HepG2 (cell line): ENCODE measurements around the gene RBM28. TPM values are rescaled to one million over a fixed set of nuclear protein-coding genes. Genes with fewer than 3 reads are reported as not detected.
A peak's percentile ranks its signal among the peaks of the same experiment; 100 is the strongest.

Experiments
- EP300 ChIP-seq, 3 experiments: sonication (generic) in 1 of 3; formaldehyde crosslinking in 1 of 3; IDR thresholded peaks; 2 replicates each; pipeline versions ENCODE4 v1.5.1 to v1.6.1; 2011 to 2020; ENCODE audit warnings: low read depth in 2 of 3, low read length in 2 of 3, borderline replicate concordance in 1 of 3, improper control_type of control experiment in 1 of 3, mild to moderate bottlenecking in 1 of 3, missing genetic modification reagents in 1 of 3, moderate library complexity in 1 of 3
- FOXK1 ChIP-seq: sonication (generic); formaldehyde crosslinking; IDR thresholded peaks from 2 replicates; pipeline ENCODE4 v1.4.0; 2020; ENCODE audit warnings: low read depth, missing genetic modification reagents, borderline replicate concordance
- GABPB1 ChIP-seq: IDR thresholded peaks from 2 replicates; pipeline ENCODE4 v1.6.1; 2016; ENCODE audit warnings: mild to moderate bottlenecking, missing genetic modification reagents, moderate library complexity, missing compliant biosample characterization
- GATAD1 ChIP-seq: IDR thresholded peaks from 2 replicates; pipeline ENCODE4 v1.6.1; 2016; ENCODE audit warnings: missing genetic modification reagents, missing compliant biosample characterization
- HINFP ChIP-seq: sonication (generic); formaldehyde crosslinking; IDR thresholded peaks from 2 replicates; pipeline ENCODE4 v1.4.0; 2020; ENCODE audit warnings: low read depth, mild to moderate bottlenecking, missing genetic modification reagents
- JARID2 ChIP-seq: sonication (generic); formaldehyde crosslinking; IDR thresholded peaks from 2 replicates; pipeline ENCODE4 v1.8.1; 2023; ENCODE audit warnings: missing genetic modification reagents, inconsistent platforms; ENCODE audit not compliant: insufficient replicate concordance
- MAFG ChIP-seq: sonication (generic); formaldehyde crosslinking; IDR thresholded peaks from 2 replicates; pipeline ENCODE4 v1.5.1; 2020; ENCODE audit warnings: mild to moderate bottlenecking, missing genetic modification reagents
- MTERF4 ChIP-seq: sonication (generic); formaldehyde crosslinking; IDR thresholded peaks from 2 replicates; pipeline ENCODE4 v1.8.0; 2023; ENCODE audit warnings: mild to moderate bottlenecking, missing genetic modification reagents
- MXD4 ChIP-seq: IDR thresholded peaks from 2 replicates; pipeline ENCODE4 v1.6.1; 2016; ENCODE audit warnings: mild to moderate bottlenecking, missing biosample characterization, missing genetic modification reagents
- NFE2L1 ChIP-seq: sonication (generic); formaldehyde crosslinking; IDR thresholded peaks from 2 replicates; pipeline ENCODE4 v1.4.0; 2020; ENCODE audit warnings: missing genetic modification reagents, mild to moderate bottlenecking, borderline replicate concordance
- PHF21A ChIP-seq: sonication (generic); formaldehyde crosslinking; IDR thresholded peaks from 2 replicates; pipeline ENCODE4 v1.5.0; 2020; ENCODE audit warnings: mild to moderate bottlenecking, missing genetic modification reagents
- RBM22 ChIP-seq: fragments of 200-400 bp; formaldehyde crosslinking; optimal IDR thresholded peaks from 2 replicates; pipeline ENCODE3; 2017; ENCODE audit warnings: mild to moderate bottlenecking, low read length, moderate library complexity
- RELA ChIP-seq: sonication (generic); formaldehyde crosslinking; IDR thresholded peaks from 2 replicates; pipeline ENCODE4 v1.4.0; 2020; ENCODE audit warnings: missing genetic modification reagents
- REPIN1 ChIP-seq: sonication (generic); formaldehyde crosslinking; IDR thresholded peaks from 2 replicates; pipeline ENCODE4 v1.8.0; 2022; ENCODE audit warnings: missing genetic modification reagents, low read depth, mild to moderate bottlenecking, borderline replicate concordance
- SOX13 ChIP-seq, 3 experiments: fragments of 450-650 bp in 1 of 3; sonication (generic) in 1 of 3; formaldehyde crosslinking in 1 of 3; IDR thresholded peaks in 2 of 3; conservative IDR thresholded peaks in 1 of 3; 2 replicates each; pipeline versions ENCODE4 v1.5.0 to v1.6.1; 2016 to 2020; ENCODE audit warnings: antibody characterized with exemption in 1 of 3, mild to moderate bottlenecking in 1 of 3, missing compliant biosample characterization in 1 of 3, missing genetic modification reagents in 1 of 3, moderate library complexity in 1 of 3
- TBL1XR1 ChIP-seq: fragments of 150-350 bp; IDR thresholded peaks from 2 replicates; pipeline ENCODE4 v1.6.1; 2014; ENCODE audit warnings: borderline replicate concordance, low read length; ENCODE audit not compliant: partially characterized antibody
- U2AF1 ChIP-seq: fragments of 200-400 bp; formaldehyde crosslinking; optimal IDR thresholded peaks from 2 replicates; pipeline ENCODE3; 2017; ENCODE audit warnings: mild to moderate bottlenecking, low read depth, low read length
- U2AF2 ChIP-seq: fragments of 200-400 bp; formaldehyde crosslinking; IDR thresholded peaks from 2 replicates; pipeline ENCODE4 v1.6.1; 2017; ENCODE audit warnings: low read depth, mild to moderate bottlenecking, low read length
- ZC3H13 ChIP-seq: sonication (generic); formaldehyde crosslinking; IDR thresholded peaks from 2 replicates; pipeline ENCODE4 v1.8.1; 2023; ENCODE audit warnings: mild to moderate bottlenecking, missing genetic modification reagents, moderate library complexity
- ZGPAT ChIP-seq: IDR thresholded peaks from 2 replicates; pipeline ENCODE4 v1.6.1; 2016; ENCODE audit warnings: mild to moderate bottlenecking
- ZKSCAN8 ChIP-seq: IDR thresholded peaks from 2 replicates; pipeline ENCODE4 v1.6.1; 2016; ENCODE audit warnings: borderline replicate concordance, missing genetic modification reagents, missing compliant biosample characterization
- ZMYM2 ChIP-seq: sonication (generic); formaldehyde crosslinking; IDR thresholded peaks from 2 replicates; pipeline ENCODE4 v1.8.0; 2022; ENCODE audit warnings: mild to moderate bottlenecking, missing genetic modification reagents
- ZMYM3 ChIP-seq: sonication (generic); formaldehyde crosslinking; IDR thresholded peaks from 2 replicates; pipeline ENCODE4 v1.5.1; 2020; ENCODE audit warnings: mild to moderate bottlenecking, missing genetic modification reagents
- ZNF562 ChIP-seq: sonication (generic); formaldehyde crosslinking; IDR thresholded peaks from 2 replicates; pipeline ENCODE4 v1.8.0; 2022; ENCODE audit warnings: missing genetic modification reagents, borderline replicate concordance
- ZNF777 ChIP-seq: sonication (generic); formaldehyde crosslinking; IDR thresholded peaks from 2 replicates; pipeline ENCODE4 v1.4.0; 2020; ENCODE audit warnings: missing genetic modification reagents
- polyA plus RNA-seq, 8 experiments: library from polyadenylated mRNA; depleted of rRNA in 3 of 8; stranded (reverse) in 7 of 8; unstranded in 1 of 8; fragments of >200 nt; fragmentation: Illumina TruSeq in 4 of 8; extraction: Trizol in 4 of 8; gene quantifications; 2 replicates each; pipeline versions ENCODE4 v1.2.1 to v1.2.3, GENCODE V29; 2011 to 2016; ENCODE audit warnings: low read depth in 4 of 8, missing spikeins in 1 of 8, mixed read lengths in 1 of 8; ENCODE audit not compliant: insufficient read depth in 1 of 8
- total RNA-seq, 5 experiments: library from RNA; depleted of rRNA; stranded (reverse); fragments of >200 nt; fragmentation: Illumina TruSeq; extraction: Trizol; gene quantifications; 2 replicates each; pipeline ENCODE4 v1.2.3, GENCODE V29; 2016; ENCODE audit warnings: low read depth in 1 of 5

Gene RBM28
- total and polyA plus RNA-seq, 2 of the 13 experiments (the other 11 are each of a cell fraction or from before 2014, with no cell fraction given), result 20.5 to 49.0 TPM

- TF ChIP-seq GATAD1 (CRISPR knock-in tag), result peak; percentile 97
- peak; percentile 94 for TF ChIP-seq JARID2 (CRISPR knock-in tag)
- peak; percentile 68 for TF ChIP-seq TBL1XR1
- TF ChIP-seq U2AF1, result peak; percentile 95
- peak; percentile 94; the same call in 1 of the 2 replicates for TF ChIP-seq NFE2L1
- peak; percentile 62; the same call in 1 of the 2 replicates for TF ChIP-seq ZMYM3
- peak; percentile 99 for TF ChIP-seq MXD4
- TF ChIP-seq GABPB1, result peak; percentile 99
- peak; percentile 97 for TF ChIP-seq ZC3H13
- no peak for TF ChIP-seq MAFG (CRISPR knock-in tag)
- TF ChIP-seq HINFP, result peak; percentile 97
- TF ChIP-seq FOXK1 (CRISPR knock-in tag), result peak; percentile 96
- TF ChIP-seq U2AF2, result no peak
- peak; percentile 94 for TF ChIP-seq ZKSCAN8 (CRISPR knock-in tag)
- TF ChIP-seq MTERF4 (CRISPR knock-in tag), result peak; percentile 86; the same call in 1 of the 2 replicates
- TF ChIP-seq EP300 (IDR thresholded peaks at IDR 0.05; ENCODE audit: low read depth in 2 of 2, low read length in 2 of 2), result peak; percentile 38 to 50; a peak in 2 of 4 replicates
- peak; percentile 75 for TF ChIP-seq EP300 (CRISPR knock-in tag; IDR thresholded peaks at IDR 0.05; ENCODE audit: borderline replicate concordance)
- peak; percentile 58; the same call in 1 of the 2 replicates for TF ChIP-seq SOX13 (IDR thresholded peaks at IDR 0.05)
- peak in 1 of 2 experiments; percentile 73; a peak in 2 of 4 replicates for TF ChIP-seq SOX13 (CRISPR knock-in tag; conservative IDR thresholded peaks at IDR 0.05 in 1 of 2, IDR thresholded peaks at IDR 0.05 in 1 of 2)
- TF ChIP-seq REPIN1, result peak; percentile 100
- no peak for TF ChIP-seq RBM22
- TF ChIP-seq RELA (CRISPR knock-in tag), result 0 out of 2 replicates have a peak, but pooled peaks have one; percentile 23
- TF ChIP-seq ZNF562 (CRISPR knock-in tag), result peak; percentile 99
- TF ChIP-seq ZMYM2 (CRISPR knock-in tag), result peak; percentile 64; the same call in 1 of the 2 replicates
- peak; percentile 99 for TF ChIP-seq ZGPAT (CRISPR knock-in tag)
- peak; percentile 83 for TF ChIP-seq ZNF777 (CRISPR knock-in tag)
- peak; percentile 78; the same call in 1 of the 2 replicates for TF ChIP-seq PHF21A (CRISPR knock-in tag)
Observed at GRCh38 chr7:128343554-128344430, at the start of gene RBM28 (continued).
